ENCODE data around the gene RHOU.

Gene RHOU

DNA sequence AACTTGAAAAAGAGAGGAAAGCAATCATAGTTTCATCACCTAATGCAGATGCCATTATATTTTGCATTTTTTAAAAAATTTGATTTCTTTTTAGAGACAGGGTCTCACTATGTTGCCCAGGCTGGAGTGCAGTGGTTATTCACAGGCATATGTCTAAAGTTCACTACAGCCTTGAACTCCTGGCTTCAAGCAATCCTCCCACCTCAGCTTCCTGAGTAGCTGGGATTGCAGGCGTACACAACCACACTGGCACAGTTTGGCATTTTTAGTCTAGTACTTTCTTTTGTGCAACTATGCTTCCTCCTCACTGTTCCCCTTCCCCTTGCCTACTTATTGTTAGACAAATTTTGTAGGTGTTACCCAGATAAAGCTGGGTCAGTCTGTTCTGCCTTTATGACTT lies 18.0 kb downstream of the RHOU start:
- no peaks in the 10 kb centered on the region for H3K79me2 ChIP-seq
- H3K27ac ChIP-seq: no peak overlapping the region
- no peaks in the 10 kb centered on the region for H3K36me3 ChIP-seq (ENCODE audit: control insufficient read depth, insufficient read depth, low read length)
- no peak overlapping the region for H3K9ac ChIP-seq
- H3K4me1 ChIP-seq: no peaks in the 10 kb centered on the region
- no peaks in the 10 kb centered on the region for H3K9me3 ChIP-seq (ENCODE audit: control insufficient read depth, low read length)
- no peak overlapping the region for H3K4me3 ChIP-seq (ENCODE audit: low read depth, low read length)
- TF ChIP-seq, protein P1, sequence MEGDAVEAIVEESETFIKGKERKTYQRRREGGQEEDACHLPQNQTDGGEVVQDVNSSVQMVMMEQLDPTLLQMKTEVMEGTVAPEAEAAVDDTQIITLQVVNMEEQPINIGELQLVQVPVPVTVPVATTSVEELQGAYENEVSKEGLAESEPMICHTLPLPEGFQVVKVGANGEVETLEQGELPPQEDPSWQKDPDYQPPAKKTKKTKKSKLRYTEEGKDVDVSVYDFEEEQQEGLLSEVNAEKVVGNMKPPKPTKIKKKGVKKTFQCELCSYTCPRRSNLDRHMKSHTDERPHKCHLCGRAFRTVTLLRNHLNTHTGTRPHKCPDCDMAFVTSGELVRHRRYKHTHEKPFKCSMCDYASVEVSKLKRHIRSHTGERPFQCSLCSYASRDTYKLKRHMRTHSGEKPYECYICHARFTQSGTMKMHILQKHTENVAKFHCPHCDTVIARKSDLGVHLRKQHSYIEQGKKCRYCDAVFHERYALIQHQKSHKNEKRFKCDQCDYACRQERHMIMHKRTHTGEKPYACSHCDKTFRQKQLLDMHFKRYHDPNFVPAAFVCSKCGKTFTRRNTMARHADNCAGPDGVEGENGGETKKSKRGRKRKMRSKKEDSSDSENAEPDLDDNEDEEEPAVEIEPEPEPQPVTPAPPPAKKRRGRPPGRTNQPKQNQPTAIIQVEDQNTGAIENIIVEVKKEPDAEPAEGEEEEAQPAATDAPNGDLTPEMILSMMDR (IDR thresholded peaks at IDR 0.05): no peak
- no peaks in the 10 kb centered on the region for H3K27me3 ChIP-seq (ENCODE audit: control insufficient read depth, insufficient read depth, low read length)
- H2AFZ ChIP-seq: no peak overlapping the region
- no peak overlapping the region for H3K4me2 ChIP-seq (ENCODE audit: low read length)

DNA sequence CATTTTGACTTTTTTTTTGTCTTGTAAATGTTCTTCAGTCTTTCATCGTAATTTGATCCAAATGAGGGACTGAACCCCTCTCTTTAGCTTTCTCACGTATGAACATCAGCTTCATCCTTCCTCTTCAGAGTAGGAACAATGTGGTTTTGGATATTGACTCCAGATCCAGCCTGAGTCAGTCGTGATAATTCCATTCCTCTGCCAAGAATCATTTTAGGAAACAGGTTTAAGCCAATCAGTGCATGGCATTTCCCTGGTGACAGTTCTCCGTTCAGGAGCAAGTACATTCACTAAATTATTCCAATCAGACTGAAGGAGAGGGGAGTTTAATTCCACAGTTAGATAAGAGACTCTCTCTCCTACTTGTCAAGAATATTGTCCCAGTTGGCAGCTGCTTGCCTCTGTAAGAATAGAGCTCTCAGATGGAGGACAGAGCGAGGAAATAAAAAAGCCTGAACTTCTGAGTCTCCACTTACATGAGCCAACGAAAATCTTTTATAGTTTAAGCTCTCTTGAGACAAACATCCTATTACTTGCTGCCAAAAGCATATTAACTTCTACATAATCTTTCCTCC lies 18.6 kb downstream of the RHOU start:
- H3K9me3 ChIP-seq (ENCODE audit: control insufficient read depth, low read length): no peaks in the 10 kb centered on the region
- no peak overlapping the region for H3K9ac ChIP-seq
- H3K27ac ChIP-seq: no peak overlapping the region
- H3K4me3 ChIP-seq (ENCODE audit: low read depth, low read length): no peak overlapping the region
- no peaks in the 10 kb centered on the region for H3K27me3 ChIP-seq (ENCODE audit: control insufficient read depth, insufficient read depth, low read length)
- H3K4me1 ChIP-seq: no peaks in the 10 kb centered on the region
- H2AFZ ChIP-seq: no peak overlapping the region
- no peak overlapping the region for H3K4me2 ChIP-seq (ENCODE audit: low read length)
- no peaks in the 10 kb centered on the region for H3K79me2 ChIP-seq
- no peaks in the 10 kb centered on the region for H3K36me3 ChIP-seq (ENCODE audit: control insufficient read depth, insufficient read depth, low read length)
- TF ChIP-seq, protein P1 (IDR thresholded peaks at IDR 0.05): no peak

DNA sequence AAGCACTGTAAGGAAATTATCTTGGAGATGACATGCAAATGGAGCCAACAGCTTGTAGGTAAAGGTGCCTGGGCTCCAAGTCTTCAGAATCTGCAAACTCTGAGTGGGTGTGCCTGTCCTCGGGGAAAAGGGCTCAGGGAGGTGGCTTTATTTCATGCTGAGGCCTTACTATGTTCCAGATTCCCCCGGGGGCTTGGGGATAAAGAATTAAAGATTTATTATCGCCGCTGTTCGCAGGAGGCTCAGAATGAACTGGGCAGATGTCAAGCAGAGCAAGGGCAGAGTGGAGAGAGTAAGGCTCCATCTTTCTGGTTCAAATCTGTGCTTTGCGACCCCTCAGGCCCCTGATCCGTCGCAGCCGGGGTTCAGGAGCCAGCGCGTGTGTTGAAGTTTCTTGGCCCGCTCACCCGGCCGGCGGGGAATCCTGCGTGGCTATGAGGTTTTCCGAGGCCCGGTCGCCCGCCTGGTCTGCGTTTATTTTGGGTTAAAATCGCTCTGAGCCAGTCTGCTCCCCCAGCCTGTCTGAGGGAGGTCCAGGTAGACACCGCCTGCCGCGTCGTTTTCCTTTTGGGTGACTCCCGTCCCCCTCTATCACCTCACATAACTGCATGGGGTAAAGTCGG lies 19.5 kb downstream of the RHOU start:
- TF ChIP-seq, protein P1 (IDR thresholded peaks at IDR 0.05): no peak
- Histone ChIP-seq H3K79me2 (no peaks in the 10 kb centered on the region), H3K4me2 (ENCODE audit: low read length) (no peak overlapping the region), H3K9me3 (ENCODE audit: control insufficient read depth, low read length) (no peaks in the 10 kb centered on the region), H3K4me1 (no peaks in the 10 kb centered on the region), H3K36me3 (ENCODE audit: control insufficient read depth, insufficient read depth, low read length) (no peaks in the 10 kb centered on the region), H2AFZ (no peak overlapping the region), H3K9ac (no peak overlapping the region), H3K27me3 (ENCODE audit: control insufficient read depth, insufficient read depth, low read length) (no peaks in the 10 kb centered on the region), H3K27ac (no peak overlapping the region), H3K4me3 (ENCODE audit: low read depth, low read length) (no peak overlapping the region)

DNA sequence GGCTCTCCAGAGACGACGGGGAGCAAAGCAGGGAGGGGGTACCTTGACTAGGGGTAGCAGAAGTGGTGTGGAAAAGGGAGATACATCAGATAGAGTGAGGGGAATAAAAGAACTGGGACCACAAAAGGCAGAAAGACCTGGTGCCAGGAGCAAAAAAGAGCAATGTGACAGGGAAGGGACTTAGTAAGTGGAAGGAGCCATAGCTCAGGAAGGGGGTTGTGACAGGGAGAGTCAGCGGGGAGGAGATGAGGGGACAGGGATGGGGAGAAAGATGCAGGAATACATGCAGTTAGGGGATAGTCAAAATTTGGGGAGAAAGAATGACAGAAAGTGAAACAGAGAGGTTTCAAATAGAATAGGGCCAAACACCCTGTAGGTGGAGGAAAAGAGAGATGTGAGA lies 20.5 kb downstream of the RHOU start:
- Histone ChIP-seq H3K4me3 (ENCODE audit: low read depth, low read length) (no peak overlapping the region), H3K79me2 (no peaks in the 10 kb centered on the region), H3K9ac (no peak overlapping the region), H3K36me3 (ENCODE audit: control insufficient read depth, insufficient read depth, low read length) (no peaks in the 10 kb centered on the region), H3K4me1 (no peaks in the 10 kb centered on the region), H3K27ac (no peak overlapping the region), H3K27me3 (ENCODE audit: control insufficient read depth, insufficient read depth, low read length) (no peaks in the 10 kb centered on the region), H2AFZ (no peak overlapping the region), H3K9me3 (ENCODE audit: control insufficient read depth, low read length) (no peaks in the 10 kb centered on the region), H3K4me2 (ENCODE audit: low read length) (no peak overlapping the region)
- TF ChIP-seq, protein P1 (IDR thresholded peaks at IDR 0.05): no peak

DNA sequence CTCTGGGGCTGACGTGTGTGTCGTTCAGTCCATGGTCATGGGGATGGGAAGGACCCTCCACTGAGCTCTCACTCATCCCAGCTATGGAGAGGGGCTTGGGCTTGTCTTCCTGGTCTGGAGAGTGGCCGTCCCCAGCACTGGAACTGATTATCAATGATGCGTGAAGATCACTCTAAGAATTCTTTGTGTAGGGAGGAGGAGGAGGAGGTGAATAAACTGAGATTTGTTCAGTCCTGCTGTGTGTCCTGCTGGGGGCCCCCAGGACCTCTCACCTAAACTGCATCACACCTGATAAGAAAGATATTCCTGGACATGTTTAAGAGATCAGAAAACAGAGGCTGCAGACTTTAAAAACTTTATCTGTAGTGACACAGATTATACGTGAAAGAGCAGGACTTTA lies 21.2 kb downstream of the RHOU start:
- Histone ChIP-seq H3K4me3 (ENCODE audit: low read depth, low read length) (no peak overlapping the region), H3K4me1 (no peaks in the 10 kb centered on the region), H3K9ac (no peak overlapping the region), H3K36me3 (ENCODE audit: control insufficient read depth, insufficient read depth, low read length) (no peaks in the 10 kb centered on the region), H3K4me2 (ENCODE audit: low read length) (no peak overlapping the region), H2AFZ (no peak overlapping the region), H3K9me3 (ENCODE audit: control insufficient read depth, low read length) (no peaks in the 10 kb centered on the region), H3K27ac (no peak overlapping the region), H3K27me3 (ENCODE audit: control insufficient read depth, insufficient read depth, low read length) (no peaks in the 10 kb centered on the region), H3K79me2 (no peaks in the 10 kb centered on the region)
- TF ChIP-seq, protein P1 (IDR thresholded peaks at IDR 0.05): no peak
